Measurements from ENCODE around the gene ARFRP1. TPM values are rescaled to one million over a fixed set of nuclear protein-coding genes. Genes with fewer than 3 reads are reported as not detected.

The ARFRP1 gene
- total RNA-seq, 1 donor from 2014 or later: 45.3 TPM

DNA sequence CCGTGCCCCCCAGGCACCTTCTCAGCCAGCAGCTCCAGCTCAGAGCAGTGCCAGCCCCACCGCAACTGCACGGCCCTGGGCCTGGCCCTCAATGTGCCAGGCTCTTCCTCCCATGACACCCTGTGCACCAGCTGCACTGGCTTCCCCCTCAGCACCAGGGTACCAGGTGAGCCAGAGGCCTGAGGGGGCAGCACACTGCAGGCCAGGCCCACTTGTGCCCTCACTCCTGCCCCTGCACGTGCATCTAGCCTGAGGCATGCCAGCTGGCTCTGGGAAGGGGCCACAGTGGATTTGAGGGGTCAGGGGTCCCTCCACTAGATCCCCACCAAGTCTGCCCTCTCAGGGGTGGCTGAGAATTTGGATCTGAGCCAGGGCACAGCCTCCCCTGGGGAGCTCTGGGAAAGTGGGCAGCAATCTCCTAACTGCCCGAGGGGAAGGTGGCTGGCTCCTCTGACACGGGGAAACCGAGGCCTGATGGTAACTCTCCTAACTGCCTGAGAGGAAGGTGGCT, 10.4 kb downstream of the ARFRP1 start:
- no peak for DNase-seq (ENCODE audit: low spot score in 2 of 2, unreplicated experiment in 2 of 2)
- H3K27me3 Mint-ChIP-seq (ENCODE audit: low read depth): no peaks in the 10 kb centered on the region
- TF ChIP-seq CTCF (IDR thresholded peaks at IDR 0.05; ENCODE audit: unreplicated experiment): no peak
- H3K36me3 Mint-ChIP-seq: peaks cover 5% of the 10 kb centered on the region
- H3K4me3 Mint-ChIP-seq: peak overlapping the region; percentile 43
- H3K4me1 Mint-ChIP-seq: no peaks in the 10 kb centered on the region
- H3K27ac Mint-ChIP-seq: no peak overlapping the region
- no peaks in the 10 kb centered on the region for H3K9me3 Mint-ChIP-seq

- Mint-ChIP-seq H3K27me3 (ENCODE audit: low read depth) (no peaks in the 10 kb centered on the region), H3K4me1 (no peaks in the 10 kb centered on the region), H3K36me3 (peaks cover 7% of the 10 kb centered on the region), H3K4me3 (peak within 1 kb of the TSS; percentile 43), H3K27ac (no peak within 1 kb of the TSS), H3K9me3 (no peaks in the 10 kb centered on the region)
- DNase-seq (ENCODE audit: low spot score in 2 of 2, unreplicated experiment in 2 of 2): no peak
- no peak for TF ChIP-seq CTCF (IDR thresholded peaks at IDR 0.05; ENCODE audit: unreplicated experiment)
Measured at GRCh38 chr20:63696628-63697356, 11.0 kb downstream of the ARFRP1 start, which contains the start of gene TNFRSF6B. TSS of gene TNFRSF6B (plus strand) at chr20:63696652. CDS start at chr20:63696768, 116 bp downstream.

- no peaks in the 10 kb centered on the region for H3K9me3 Mint-ChIP-seq
Measured at GRCh38 chr20:63696306-63696627, 11.5 kb downstream of the ARFRP1 start.

DNA sequence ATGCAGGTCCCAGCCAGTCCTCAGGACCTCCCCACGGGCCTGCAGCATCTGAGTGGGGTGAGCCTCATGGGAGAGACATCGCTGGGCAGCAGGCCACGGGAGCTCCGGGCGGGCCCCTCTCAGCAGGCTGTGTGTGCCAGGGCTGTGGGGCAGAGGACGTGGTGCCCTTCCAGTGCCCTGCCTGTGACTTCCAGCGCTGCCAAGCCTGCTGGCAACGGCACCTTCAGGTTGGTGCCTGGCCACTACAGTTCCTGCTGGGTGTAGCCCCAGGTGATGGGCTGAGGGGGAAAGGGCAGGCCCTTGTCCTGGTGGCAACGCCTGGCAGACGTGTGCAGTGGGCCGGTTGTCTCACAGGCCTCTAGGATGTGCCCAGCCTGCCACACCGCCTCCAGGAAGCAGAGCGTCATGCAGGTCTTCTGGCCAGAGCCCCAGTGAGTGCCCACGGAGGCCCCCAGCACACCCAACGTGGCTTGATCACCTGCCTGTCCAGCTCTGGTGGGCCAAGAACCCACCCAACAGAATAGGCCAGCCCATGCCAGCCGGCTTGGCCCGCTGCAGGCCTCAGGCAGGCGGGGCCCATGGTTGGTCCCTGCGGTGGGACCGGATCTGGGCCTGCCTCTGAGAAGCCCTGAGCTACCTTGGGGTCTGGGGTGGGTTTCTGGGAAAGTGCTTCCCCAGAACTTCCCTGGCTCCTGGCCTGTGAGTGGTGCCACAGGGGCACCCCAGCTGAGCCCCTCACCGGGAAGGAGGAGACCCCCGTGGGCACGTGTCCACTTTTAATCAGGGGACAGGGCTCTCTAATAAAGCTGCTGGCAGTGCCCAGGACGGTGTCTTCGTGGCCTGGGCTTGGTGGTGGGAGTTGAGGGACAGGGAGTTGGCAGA, 12.1 kb downstream of the ARFRP1 start:
- TF ChIP-seq CTCF (IDR thresholded peaks at IDR 0.05; ENCODE audit: unreplicated experiment): no peak
- Mint-ChIP-seq H3K36me3 (peaks cover 7% of the 10 kb centered on the region), H3K27ac (no peak overlapping the region), H3K4me3 (no peak overlapping the region), H3K9me3 (no peaks in the 10 kb centered on the region), H3K4me1 (no peaks in the 10 kb centered on the region), H3K27me3 (ENCODE audit: low read depth) (no peaks in the 10 kb centered on the region)
- no peak for DNase-seq (ENCODE audit: low spot score in 2 of 2, unreplicated experiment in 2 of 2)

More at GRCh38 chr20:63696306-63696627, 11.5 kb downstream of the ARFRP1 start:
- no peaks in the 10 kb centered on the region for H3K4me1 Mint-ChIP-seq
- no peak for DNase-seq (ENCODE audit: low spot score in 2 of 2, unreplicated experiment in 2 of 2)
- H3K4me3 Mint-ChIP-seq: peak overlapping the region; percentile 37
- no peak overlapping the region for H3K27ac Mint-ChIP-seq
- no peak for TF ChIP-seq CTCF (IDR thresholded peaks at IDR 0.05; ENCODE audit: unreplicated experiment)
- no peaks in the 10 kb centered on the region for H3K27me3 Mint-ChIP-seq (ENCODE audit: low read depth)
- H3K36me3 Mint-ChIP-seq: peaks cover 7% of the 10 kb centered on the region

DNA sequence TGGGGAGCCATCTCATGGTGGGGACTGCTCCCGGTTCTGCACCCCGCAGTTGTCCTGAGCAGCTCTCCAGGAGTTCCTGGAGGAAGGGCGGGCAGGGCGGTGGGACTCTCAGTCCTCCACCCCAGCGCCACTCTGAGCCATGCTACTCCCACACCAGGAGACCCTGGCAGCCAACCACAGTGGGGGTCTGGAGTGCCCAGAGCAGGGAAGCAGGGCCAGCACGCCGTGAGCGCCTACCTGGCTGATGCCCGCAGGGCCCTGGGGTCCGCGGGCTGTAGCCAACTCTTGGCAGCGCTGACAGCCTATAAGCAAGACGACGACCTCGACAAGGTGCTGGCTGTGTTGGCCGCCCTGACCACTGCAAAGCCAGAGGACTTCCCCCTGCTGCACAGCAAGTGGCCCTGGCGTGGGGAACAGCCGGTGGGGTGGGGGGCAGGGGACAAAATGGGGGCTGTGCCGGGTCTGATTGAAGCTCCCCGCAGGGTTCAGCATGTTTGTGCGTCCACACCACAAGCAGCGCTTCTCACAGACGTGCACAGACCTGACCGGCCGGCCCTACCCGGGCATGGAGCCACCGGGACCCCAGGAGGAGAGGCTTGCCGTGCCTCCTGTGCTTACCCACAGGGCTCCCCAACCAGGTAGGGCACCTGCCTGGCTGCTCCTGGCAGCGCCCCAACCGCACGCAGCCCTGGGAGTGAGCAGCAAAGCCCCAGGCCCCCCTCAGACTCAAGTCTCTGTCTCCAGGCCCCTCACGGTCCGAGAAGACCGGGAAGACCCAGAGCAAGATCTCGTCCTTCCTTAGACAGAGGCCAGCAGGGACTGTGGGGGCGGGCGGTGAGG, 13.0 kb downstream of the ARFRP1 start:
- H3K4me3 Mint-ChIP-seq: no peak overlapping the region
- H3K9me3 Mint-ChIP-seq: no peaks in the 10 kb centered on the region
- no peak overlapping the region for H3K27ac Mint-ChIP-seq
- no peaks in the 10 kb centered on the region for H3K27me3 Mint-ChIP-seq (ENCODE audit: low read depth)
- H3K36me3 Mint-ChIP-seq: peaks cover 7% of the 10 kb centered on the region
- no peak for TF ChIP-seq CTCF (IDR thresholded peaks at IDR 0.05; ENCODE audit: unreplicated experiment)
- no peak for DNase-seq (ENCODE audit: low spot score in 2 of 2, unreplicated experiment in 2 of 2)
- H3K4me1 Mint-ChIP-seq: no peaks in the 10 kb centered on the region

Data from mesothelial cell of epicardium (in vitro differentiated cells).